Smooth muscle cell (in vitro differentiated cells): Measurements from ENCODE around the gene KCNE2. TPM values are rescaled to one million over a fixed set of nuclear protein-coding genes. Genes with fewer than 3 reads are reported as not detected.
"Not testable (repeated sequence)": the region's sequence is repeated elsewhere in the genome, so short reads cannot be mapped to it uniquely, and the experiment has no call there.

Experiments
- DNase-seq: peaks from one replicate; lab custom pipeline; 2025; ENCODE audit not compliant: unreplicated experiment; lab: John Stamatoyannopoulos, UW
- H2AFZ ChIP-seq: fragments of 200-600 bp; sonication (generic); 2 replicates; pipeline ENCODE4 v1.6.0; 2016; ENCODE audit warnings: antibody characterized with exemption, low read depth, mild to moderate bottlenecking
- H3F3A ChIP-seq: fragments of 200-600 bp; sonication (generic); 2 replicates; pipeline ENCODE4 v1.6.0; 2017; ENCODE audit warnings: antibody characterized with exemption, low read depth
- H3K27ac ChIP-seq: fragments of 200-600 bp; sonication (generic); 2 replicates; pipeline ENCODE4 v1.5.1; 2016; ENCODE audit warnings: low read depth, mild to moderate bottlenecking
- H3K27me3 ChIP-seq: fragments of 200-600 bp; sonication (generic); 2 replicates; pipeline ENCODE4 v1.6.1; 2016; ENCODE audit warnings: low read depth, mild to moderate bottlenecking
- H3K36me3 ChIP-seq: fragments of 200-600 bp; sonication (generic); 2 replicates; pipeline ENCODE4 v1.5.1; 2016; ENCODE audit warnings: low read depth
- H3K4me1 ChIP-seq: fragments of 200-600 bp; sonication (generic); 2 replicates; pipeline ENCODE4 v1.5.1; 2016; ENCODE audit warnings: low read depth
- H3K4me2 ChIP-seq: fragments of 200-600 bp; sonication (generic); 2 replicates; pipeline ENCODE4 v1.6.0; 2016; ENCODE audit warnings: mild to moderate bottlenecking
- H3K4me3 ChIP-seq: fragments of 200-600 bp; sonication (generic); 2 replicates; pipeline ENCODE4 v1.5.1; 2016; ENCODE audit warnings: mild to moderate bottlenecking
- H3K79me2 ChIP-seq: fragments of 200-600 bp; sonication (generic); 2 replicates; pipeline ENCODE4 v1.6.0; 2016; ENCODE audit warnings: low read depth, mild to moderate bottlenecking
- H3K9ac ChIP-seq: fragments of 200-600 bp; sonication (generic); 2 replicates; pipeline ENCODE4 v1.6.0; 2016; ENCODE audit warnings: low read depth
- H3K9me3 ChIP-seq: fragments of 200-600 bp; sonication (generic); replicated peaks from 2 replicates; pipeline ENCODE4 v1.5.1; 2016; ENCODE audit warnings: low read depth
- H4K20me1 ChIP-seq: fragments of 200-600 bp; sonication (generic); 2 replicates; pipeline ENCODE4 v1.6.0; 2016; ENCODE audit warnings: low read depth
- CTCF ChIP-seq: fragments of 200-600 bp; sonication (generic); IDR thresholded peaks from 2 replicates; pipeline ENCODE4 v1.5.1; 2017; ENCODE audit warnings: borderline replicate concordance, mild to moderate bottlenecking, antibody characterized with exemption; ENCODE audit not compliant: insufficient read depth, poor library complexity, severe bottlenecking
- WGBS: methylation state at CpG from one replicate; pipeline ENCODE4 v1.1.7; 2016; ENCODE audit warnings: low lambda C conversion rate; 5-methylcytosine and 5-hydroxymethylcytosine counted together
- polyA plus RNA-seq: library from polyadenylated mRNA; unstranded; fragments of >200 nt; fragmentation: Nextera tagmentation; extraction: Ambion mirVana; gene quantifications from 2 replicates; pipeline ENCODE4 v1.2.1, GENCODE V29; 2016
- total RNA-seq: library from RNA; depleted of rRNA; stranded (reverse); fragments of >200 nt; gene quantifications from 2 replicates; pipeline ENCODE4 v1.2.3, GENCODE V29; 2014

Gene KCNE2
- total and polyA plus RNA-seq, 2 experiments from 2014 or later, result 1.1 TPM; not detected in 1

- Histone ChIP-seq H3K36me3 (no peaks in the 10 kb centered on the region), H3K9me3 (no peaks in the 10 kb centered on the region), H2AFZ (no peak overlapping the region), H3K79me2 (no peaks in the 10 kb centered on the region), H3K27ac (no peak overlapping the region), H3K4me3 (no peak overlapping the region), H3K9ac (no peak overlapping the region), H4K20me1 (no peaks in the 10 kb centered on the region), H3K27me3 (peaks cover 6% of the 10 kb centered on the region), H3K4me1 (peaks cover 13% of the 10 kb centered on the region), H3F3A (no peaks in the 10 kb centered on the region), H3K4me2 (no peak overlapping the region)
- DNase-seq, result no peak
- peak; percentile 77 for TF ChIP-seq CTCF
- 74% methylated on average over 3 of the region's 3 CpGs for WGBS
Observed at GRCh38 chr21:34367320-34367935, 3.6 kb downstream of the KCNE2 start.

- H3K36me3 ChIP-seq, result no peaks in the 10 kb centered on the region
- H3K9me3 ChIP-seq, result no peaks in the 10 kb centered on the region
- no peak overlapping the region for H2AFZ ChIP-seq
- no peak overlapping the region for H3K4me2 ChIP-seq
- no peak for TF ChIP-seq CTCF
- WGBS, result 39% methylated on average over 1 of the region's 1 CpG
- no peak overlapping the region for H3K27ac ChIP-seq
- H3K9ac ChIP-seq, result no peak overlapping the region
- no peaks in the 10 kb centered on the region for H3F3A ChIP-seq
- peaks cover 6% of the 10 kb centered on the region for H3K27me3 ChIP-seq
- DNase-seq, result no peak
- peaks cover 13% of the 10 kb centered on the region for H3K4me1 ChIP-seq
- H4K20me1 ChIP-seq, result no peaks in the 10 kb centered on the region
- no peak overlapping the region for H3K4me3 ChIP-seq
- H3K79me2 ChIP-seq, result no peaks in the 10 kb centered on the region
Observed at GRCh38 chr21:34369741-34370140, 5.9 kb downstream of the KCNE2 start.

GRCh38 chr21:34372321-34372720 lies 8.5 kb downstream of the KCNE2 start:
- no peak overlapping the region for H3K4me3 ChIP-seq
- no peak for DNase-seq
- no peak overlapping the region for H3K27ac ChIP-seq
- TF ChIP-seq CTCF, result no peak
- H3F3A ChIP-seq, result no peaks in the 10 kb centered on the region
- H3K9ac ChIP-seq, result no peak overlapping the region
- no peaks in the 10 kb centered on the region for H4K20me1 ChIP-seq
- H3K9me3 ChIP-seq, result no peaks in the 10 kb centered on the region
- H3K27me3 ChIP-seq, result peaks cover 6% of the 10 kb centered on the region
- peaks cover 3% of the 10 kb centered on the region for H3K4me1 ChIP-seq
- no peak overlapping the region for H3K4me2 ChIP-seq
- H3K79me2 ChIP-seq, result no peaks in the 10 kb centered on the region
- no peaks in the 10 kb centered on the region for H3K36me3 ChIP-seq
- 81% methylated on average over 5 of the region's 5 CpGs for WGBS
- no peak overlapping the region for H2AFZ ChIP-seq

- no CpG with 5 or more reads among the region's 8 CpGs for whole genome bisulfite sequencing
- H3K4me2 ChIP-seq, result not testable (repeated sequence)
Observed at GRCh38 chr21:34374462-34374861, 10.7 kb downstream of the KCNE2 start.

GRCh38 chr21:34374940-34375618 lies 11.3 kb downstream of the KCNE2 start, which contains the start of gene SMIM11:
SMIM11 (plus strand) TSS chr21:34375507; CDS start chr21:34379505, 3,998 bp downstream.
- DNase-seq, H3F3A ChIP-seq, H3K36me3 ChIP-seq, H3K4me1 ChIP-seq, H3K9ac ChIP-seq, H3K27me3 ChIP-seq, H3K27ac ChIP-seq, H3K4me2 ChIP-seq, H3K4me3 ChIP-seq, H4K20me1 ChIP-seq, H2AFZ ChIP-seq, H3K79me2 ChIP-seq, H3K9me3 ChIP-seq: not testable (repeated sequence)
- WGBS, result no CpG with 5 or more reads among the region's 49 CpGs

More at GRCh38 chr21:34374462-34374861, 10.7 kb downstream of the KCNE2 start:
- not testable (repeated sequence) for H2AFZ ChIP-seq, H3K27ac ChIP-seq, H3K27me3 ChIP-seq, H4K20me1 ChIP-seq, H3K79me2 ChIP-seq, H3K9me3 ChIP-seq, DNase-seq, H3F3A ChIP-seq, H3K4me3 ChIP-seq, H3K4me1 ChIP-seq, H3K9ac ChIP-seq, H3K36me3 ChIP-seq

- H3F3A ChIP-seq, H3K27ac ChIP-seq, H4K20me1 ChIP-seq, H2AFZ ChIP-seq, H3K9ac ChIP-seq, H3K4me1 ChIP-seq, H3K4me3 ChIP-seq, H3K79me2 ChIP-seq, H3K9me3 ChIP-seq, H3K36me3 ChIP-seq, DNase-seq, H3K27me3 ChIP-seq, H3K4me2 ChIP-seq: not testable (repeated sequence)
- no CpG with 5 or more reads among the region's 33 CpGs for WGBS
Observed at GRCh38 chr21:34375619-34375972, 11.8 kb downstream of the KCNE2 start.
